NCI-H510A treated with DMSO at 0.1 percent for 48 hours (cell line): Measurements from ENCODE around the gene COL1A1.

Experiments used
- DNase-seq: peaks from one replicate; lab custom pipeline; 2025; lab: John Stamatoyannopoulos, UW

COL1A1 gene

DNA sequence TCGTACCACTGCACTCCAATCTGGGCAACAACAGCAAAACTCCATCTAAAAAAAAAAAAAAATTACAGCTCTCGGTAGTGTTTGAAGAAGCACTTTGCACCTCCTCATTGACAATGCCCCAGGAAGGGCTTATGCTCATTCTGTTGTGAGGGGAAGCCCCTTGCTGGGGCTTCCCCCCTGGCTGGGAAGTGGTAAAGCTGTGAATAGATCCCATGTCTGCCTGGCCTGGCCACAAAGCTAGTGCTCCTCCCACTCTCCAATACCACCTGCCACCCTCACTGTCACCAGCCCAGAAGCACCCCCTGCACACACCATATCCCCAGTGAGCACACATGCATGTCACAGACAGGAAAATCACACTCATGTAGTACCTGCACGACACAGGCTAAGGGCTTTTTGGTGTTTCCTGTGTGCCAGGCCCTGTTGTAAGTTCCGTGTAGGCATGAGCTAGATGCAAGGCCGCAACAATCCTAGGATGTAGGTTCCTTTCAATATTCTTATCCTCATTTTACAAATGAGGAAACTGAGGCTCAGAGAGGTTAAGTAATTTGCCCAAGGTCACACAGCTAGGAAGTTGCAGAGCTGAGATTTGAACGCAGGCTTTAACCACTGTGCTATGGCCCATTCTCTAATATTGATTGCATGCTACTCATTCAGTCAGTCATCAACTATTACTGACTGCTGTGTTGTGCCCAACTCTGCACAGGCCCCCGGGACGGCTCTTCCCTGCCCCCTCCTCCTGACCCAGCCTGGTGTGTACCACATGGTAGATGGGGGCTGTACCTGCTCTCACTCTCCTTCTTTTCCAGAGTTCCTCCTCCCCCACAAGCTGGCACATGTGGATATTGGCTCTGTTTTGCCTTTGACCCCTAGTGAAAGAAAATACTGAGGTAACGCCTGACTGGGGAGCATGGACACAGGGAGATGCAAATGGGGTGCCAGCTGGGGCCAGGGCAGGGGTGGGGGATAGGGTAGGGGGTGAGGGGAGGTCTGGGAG lies 11.9 kb upstream of the COL1A1 start:
- DNase-seq: no peak

DNA sequence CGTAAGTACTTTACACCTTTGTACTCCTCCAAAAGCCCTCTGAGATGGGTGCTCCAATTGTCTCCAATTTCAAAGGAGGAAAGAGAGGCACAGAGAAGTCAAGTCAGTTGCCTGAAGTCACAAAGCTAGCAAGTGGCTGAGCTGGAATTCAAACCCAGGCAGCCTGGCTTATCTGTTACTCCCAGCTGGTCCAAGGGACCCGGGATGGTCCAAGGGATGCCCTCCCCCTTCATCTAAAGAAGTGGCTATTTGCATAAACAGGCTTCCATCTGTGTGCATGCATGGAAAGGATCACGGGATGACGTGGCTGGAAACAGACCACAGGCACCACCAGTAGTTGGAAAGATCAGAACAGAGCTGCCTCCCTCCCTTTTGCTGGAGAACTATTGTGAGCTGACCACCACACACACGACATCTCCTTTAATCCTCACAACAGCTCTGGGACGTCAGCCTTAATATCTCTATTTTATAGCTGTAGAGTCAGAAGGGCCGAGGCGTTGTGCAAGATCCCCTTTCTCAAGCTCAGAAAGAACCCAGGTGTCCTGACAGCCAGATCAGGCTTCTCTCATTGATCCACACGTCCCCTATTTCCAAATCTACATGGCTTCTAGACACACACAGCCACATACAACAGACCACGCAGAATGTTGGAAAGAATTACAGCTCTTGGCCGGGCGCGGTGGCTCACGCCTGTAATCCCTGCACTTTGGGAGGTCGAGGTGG lies 10.9 kb upstream of the COL1A1 start:
- DNase-seq: no peak

DNA sequence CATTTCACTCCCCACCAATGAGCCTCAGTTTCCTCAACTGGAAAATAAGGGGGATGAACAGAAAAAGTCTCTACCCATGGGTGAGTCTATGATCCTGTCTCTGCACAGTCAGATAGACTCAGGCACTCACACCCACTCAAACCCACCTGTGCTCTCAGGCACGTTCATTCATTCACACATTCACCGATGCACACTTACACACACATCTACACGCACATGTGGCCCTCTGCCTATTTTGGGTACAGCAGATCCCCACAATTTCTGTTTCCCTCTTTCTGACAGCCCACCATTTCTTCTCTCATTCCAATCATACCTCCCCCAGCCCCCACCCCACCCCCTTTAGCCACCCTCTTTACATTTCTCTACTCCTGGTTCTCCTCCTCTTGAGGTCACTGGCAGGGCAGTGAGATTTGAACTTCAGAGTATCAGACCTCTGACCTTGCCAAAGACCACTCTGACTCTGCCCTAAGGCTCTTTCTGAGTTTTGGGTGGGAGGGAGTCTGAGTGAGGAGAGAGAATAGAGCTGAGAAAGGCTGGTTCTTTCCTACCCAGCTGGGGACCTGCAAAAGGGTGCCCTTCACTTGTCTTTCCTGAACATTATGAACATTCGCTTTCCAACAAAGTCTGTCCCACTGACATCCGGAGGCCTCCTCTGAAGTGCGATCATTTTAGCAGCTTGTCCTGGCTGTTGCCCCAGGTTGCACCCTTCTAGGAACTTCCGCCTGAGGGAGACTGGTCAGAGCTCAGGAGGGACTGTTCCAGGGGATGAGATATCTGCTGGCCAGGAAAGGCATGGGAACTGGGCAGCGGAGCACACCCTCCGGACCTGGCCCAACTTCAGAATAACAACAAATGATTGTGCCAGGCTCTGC lies 10.1 kb upstream of the COL1A1 start:
- DNase-seq: no peak

DNA sequence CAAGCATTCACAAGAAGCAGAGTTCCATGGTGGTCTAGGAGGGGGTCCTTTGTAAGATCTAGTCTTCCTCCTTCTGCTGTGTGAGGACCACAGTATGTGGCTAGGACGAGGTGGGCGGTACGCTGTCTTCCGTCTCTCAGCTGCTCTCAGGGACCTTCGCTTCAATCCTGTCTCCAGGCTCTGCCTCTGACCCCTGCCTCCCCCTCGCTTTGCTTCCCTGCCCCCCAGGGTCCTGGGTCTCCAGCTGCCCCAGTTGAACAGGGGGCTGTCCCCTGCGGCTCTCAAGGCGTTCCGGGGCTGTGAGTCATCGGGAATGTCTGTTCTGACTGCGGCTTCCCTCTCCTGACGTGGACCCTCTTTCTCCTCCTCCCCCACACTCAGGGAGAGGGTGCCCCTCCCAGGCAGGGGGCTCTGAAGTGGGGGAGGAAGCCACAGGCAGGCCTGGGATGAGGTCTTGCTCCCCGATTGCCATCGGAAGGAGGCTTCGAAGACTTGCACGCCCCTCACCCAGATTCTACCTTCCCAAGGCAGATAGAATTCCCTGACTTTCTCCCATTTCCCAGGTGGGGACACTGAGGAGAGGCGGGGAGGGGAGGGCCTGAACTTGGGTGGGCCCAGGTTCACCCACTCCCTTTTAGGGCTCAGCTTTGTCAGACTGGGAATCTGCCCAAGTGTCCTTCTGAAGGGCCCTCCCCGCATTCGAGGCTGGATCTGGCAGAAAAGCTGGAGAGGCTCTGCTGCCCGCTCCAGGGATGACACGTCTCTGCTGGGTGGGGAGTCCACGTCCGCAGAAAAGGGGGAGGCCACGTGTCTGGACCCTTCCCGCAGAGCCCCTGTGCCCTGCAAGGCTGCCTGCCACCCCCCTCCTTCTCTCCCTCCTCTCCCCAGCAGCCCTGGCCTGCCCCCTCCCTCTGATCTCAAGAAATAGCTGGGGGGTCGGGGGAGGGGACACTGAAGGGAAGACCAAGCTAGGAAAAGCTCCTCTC lies 9.1 kb upstream of the COL1A1 start:
- no peak for DNase-seq

DNA sequence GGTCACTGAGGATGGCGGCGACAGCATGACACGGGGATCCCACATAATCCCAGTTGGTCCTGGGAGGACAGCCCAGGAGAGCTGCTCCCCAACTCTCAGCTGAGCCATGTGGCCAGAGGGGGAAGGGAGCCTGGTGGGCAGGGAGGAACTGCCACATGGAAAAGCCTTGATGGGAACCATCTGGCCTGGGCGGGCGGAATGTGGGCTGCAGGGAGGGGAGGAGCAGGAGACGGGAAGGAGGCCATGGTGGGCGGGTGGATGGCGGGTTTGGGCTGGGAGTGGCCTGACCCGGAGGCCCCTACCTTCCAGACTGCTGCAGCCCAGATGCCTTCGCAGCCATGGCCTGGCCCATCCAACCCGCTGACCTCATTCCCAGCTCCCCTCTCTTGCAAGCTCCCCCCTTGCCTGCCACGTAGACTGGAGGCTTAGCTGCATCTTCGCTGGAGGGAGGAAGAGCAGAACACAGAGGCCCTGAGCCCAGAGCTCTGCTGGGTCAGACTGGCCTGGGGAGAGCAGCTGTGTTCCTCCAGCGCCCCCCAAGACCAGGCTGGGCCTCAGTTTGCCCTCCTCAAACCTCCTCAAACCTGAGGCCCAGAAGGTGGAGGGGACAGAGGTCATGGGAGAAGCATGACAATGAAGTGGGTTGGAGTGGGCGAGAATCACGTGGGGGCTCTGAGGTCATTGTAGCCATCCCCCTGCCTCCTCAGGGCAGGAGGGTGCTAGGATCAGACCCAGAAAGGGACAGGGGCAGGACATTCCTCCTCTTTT lies 8.2 kb upstream of the COL1A1 start:
- DNase-seq: no peak

DNA sequence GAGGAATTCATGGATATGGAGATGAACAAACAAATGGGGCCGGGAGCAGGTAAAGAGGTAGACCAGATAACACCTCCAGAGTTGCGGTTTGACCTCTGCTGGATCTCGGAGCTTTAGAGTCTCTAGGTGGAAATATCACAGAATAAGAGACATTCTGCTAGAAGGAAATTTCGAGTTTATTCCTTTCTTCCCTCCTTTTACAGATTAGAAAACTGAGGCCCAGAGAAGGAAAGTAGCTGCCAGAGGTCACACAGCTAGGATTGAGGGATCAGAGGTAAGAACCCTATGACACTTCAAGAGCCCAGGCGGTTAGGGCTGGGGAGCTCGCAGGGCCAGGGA lies 7.7 kb upstream of the COL1A1 start:
- DNase-seq: no peak

DNA sequence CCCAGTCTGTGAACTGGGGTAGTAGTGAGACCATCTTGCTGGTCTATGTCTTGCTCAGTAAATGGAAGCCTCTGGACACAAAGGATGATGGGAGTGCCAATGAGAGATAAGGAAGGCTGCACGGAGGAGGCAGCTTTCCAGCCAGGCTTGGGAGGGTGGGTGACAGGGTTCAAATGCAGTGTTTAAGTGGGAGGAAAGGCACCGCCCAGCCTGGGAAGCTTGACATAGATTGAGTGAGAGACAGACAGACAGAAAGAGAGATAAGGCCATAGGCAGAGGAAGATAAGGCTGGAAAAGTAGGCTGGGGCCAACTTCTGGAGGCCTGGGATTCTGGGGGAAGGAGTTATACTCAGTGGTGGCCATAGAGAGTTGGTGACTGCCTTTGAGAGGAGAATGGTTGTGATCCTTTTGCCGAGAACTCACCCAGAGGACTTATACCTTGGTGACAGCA lies 7.2 kb upstream of the COL1A1 start:
- DNase-seq: no peak

DNA sequence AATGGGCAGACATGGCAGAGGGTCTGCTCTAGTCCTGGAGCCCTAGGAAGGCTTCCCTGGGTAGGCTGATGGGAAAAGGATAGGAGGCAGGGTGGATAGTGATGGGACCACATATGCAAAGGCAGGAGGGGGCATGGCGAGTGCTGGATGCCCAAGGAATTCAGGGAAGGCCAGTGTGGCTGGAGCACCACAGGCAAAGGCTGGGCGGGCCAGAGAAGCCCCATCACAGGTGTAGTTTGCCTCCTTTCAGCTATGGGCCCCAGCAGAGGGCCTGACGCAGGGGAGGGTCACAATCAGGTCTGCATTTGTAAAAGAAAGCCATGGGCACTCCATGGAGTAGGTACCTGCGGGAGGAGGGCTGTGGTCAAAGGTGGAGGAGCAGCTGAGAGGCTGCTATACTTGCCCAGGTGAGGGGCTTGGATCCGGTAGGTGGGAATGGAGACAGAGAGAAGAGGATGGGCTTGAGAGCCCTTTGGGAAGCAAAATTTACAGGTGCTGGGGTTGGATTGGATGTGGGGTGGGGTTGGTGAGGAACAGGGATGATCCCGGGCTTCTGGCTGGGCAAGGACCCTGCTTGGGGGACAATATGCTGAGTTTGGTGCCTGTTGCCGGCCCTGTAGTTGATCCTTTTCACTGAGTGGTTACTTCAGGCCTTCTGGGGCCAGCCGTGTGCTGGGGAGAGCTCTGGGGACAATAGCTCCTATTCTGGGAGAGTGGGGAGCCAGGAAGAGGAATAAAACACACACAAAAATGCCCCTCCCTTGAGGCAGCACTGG lies 6.5 kb upstream of the COL1A1 start:
- no peak for DNase-seq

DNA sequence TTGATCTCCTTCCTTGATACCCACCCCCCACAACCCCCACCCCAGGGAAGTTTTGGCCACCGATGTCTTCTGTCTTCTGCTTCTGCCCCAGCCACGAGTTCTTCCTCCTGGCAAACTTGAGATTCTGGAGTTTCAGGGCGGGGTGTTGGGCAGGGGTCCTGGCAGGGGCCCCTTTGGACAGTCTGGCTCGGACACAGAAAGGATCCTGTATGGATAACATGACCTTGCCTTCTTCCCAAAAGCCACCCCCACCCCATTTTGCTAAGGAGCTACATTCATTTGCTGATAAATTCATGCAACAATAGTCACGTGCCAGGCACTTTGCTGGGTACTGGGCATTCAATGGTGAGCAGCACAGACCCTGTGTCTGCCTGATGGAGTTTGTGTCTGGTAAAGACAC lies 5.9 kb upstream of the COL1A1 start:
- DNase-seq: no peak

DNA sequence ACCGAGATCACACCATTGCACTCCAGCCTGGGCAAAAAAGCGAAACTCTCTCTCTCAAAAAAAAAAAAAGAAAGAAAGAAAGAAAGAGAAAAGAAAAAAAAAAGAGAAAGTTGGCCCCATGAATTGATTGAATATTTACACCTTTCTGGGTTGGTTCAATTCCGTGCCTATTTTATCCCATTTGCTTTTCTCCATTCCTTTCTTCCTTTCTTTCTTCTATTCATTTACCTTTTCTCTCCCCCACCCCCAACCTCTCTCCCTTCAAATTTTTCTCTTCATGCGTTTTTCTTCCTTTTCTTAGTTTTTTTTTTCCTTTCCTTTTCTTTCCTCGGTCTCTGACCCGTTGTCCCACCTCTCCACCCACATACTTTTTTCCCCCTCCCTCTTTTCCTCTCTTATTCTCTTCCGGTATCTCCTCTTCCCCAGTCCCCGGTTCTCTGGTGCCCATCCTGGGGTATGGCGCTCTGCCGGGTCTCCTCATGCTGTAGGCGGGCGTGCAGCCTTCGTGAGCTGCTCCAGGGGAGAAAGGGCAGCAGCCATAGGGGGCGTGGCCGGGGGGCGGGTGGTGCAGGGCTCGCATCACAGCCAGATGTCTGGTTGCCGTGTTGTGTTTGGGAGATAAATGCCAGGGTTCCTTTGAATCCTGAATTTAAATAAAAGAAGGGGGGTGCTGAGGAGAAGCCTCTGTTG lies 5.3 kb upstream of the COL1A1 start:
- peak; percentile 17 for DNase-seq

DNA sequence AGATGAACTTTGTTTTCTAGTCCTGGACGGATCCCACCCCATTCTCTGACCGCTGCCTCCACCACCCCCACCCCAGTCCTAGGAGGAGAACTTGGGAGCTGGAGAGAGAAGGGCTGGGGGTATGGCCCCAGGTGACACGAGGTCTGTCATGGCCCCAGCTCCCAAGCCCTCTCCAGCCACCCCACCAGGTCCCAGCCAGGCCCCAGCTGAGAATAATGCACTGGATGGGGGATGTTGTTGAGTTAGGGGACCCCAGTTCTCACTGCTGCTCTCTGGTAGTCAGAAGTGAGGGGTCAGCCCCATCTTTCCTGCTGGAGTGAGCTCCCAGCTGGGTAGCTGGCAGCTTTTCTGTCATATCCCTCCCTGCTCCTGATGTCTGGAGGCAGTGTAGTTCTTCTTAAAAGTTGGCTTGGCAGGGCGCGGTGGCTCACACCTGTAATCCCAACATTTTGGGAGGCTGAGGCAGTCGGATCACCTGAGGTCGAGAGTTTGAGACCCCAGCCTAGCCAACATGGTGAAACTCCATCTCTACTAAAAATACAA lies 4.6 kb upstream of the COL1A1 start:
- no peak for DNase-seq

DNA sequence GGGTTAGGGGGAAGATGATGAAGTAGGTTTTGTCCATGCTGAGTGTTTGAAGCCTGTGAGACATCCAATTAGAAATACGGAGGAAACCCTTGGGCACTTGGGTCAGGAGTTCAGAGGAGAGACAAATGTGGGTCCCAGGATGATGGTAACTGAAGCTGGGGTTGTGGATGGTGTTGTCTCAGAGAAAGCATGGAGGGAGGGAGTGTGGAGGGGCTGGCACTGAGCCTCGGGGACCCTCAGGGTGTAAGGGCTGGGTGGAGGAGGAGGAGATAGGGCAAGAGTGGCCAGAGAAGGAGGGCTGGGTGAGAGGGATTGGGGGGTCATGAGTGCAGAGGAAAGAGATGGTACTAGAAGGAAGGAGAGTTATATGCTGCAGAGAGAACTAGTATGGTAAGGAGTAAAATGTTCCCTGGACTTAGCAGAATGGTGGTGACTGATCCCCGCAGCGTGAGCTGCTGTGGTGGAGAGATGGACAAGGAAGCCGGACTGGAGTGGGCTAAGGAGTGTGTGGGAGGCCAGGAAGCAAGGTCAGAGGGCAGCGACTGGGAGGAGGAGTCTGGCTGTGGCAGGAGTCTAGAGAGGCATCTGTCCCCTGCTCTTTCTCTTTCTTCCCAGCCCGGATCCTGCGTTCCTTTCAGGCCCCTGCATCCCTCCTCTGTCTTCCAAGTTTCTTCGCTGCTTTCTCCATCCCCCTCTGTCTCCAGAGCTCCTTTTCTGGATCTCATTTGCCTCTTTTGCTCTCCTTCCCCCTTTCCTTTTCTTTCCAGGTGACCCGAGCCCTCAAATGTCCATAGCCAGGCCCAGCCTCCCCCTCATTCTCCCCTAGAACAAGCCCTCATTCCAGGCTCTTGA lies 3.9 kb upstream of the COL1A1 start:
- no peak for DNase-seq

DNA sequence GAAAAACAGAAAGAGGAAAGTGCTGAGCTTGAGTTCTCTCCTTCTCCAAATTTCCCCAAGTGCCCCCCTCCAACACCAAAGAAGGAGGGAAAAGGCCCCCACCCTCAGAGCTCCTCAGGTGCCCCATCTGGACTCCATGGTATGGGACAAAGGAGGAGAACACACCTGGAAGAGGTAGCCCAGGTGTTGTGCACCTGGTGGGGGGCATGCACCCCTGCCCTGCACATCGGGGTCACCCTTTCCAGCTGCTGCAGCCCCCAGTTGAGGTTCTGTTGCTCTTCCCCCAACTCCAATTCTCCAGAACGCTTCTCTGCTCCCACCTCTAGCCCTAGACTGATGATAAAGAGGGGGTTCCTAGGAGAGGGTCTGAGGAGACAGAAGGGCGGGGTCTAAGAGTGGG lies 3.0 kb upstream of the COL1A1 start:
- DNase-seq: no peak

DNA sequence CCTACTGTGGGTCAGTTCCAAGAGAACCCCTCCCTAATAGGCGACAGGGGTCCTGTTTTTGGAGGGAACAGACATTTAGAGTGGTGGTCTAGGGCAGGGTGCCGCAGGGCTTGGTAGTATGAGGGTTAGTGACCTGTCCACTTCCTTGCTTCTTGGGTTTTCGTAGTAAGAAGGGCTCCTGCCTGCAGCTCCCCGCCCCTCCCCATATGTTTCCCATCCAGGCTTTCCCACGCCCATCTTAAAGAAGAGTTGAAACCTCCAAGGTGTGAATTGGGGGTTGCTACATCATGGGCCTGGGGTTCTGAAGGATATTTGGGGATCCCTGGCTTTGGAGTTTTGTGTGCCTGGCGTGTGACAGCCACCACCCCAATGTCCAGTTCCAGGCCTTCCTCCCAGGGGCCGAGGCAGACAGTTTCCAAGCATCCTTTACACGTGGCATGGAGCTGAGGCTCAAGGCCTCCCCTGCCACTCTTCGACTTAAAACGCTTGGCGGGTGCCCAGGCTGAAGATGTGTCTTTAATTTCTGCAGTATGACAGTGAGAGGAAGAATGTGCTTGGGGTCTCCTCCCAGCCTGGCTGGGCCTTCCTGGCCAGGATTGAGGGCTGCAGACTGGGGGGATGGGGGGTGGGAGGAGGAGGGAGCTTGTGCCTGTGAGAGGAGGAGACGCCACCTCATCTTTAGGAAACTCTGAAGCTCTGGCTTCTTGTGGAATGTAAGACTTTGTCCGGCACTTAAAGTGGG lies 2.3 kb upstream of the COL1A1 start:
- DNase-seq: no peak

DNA sequence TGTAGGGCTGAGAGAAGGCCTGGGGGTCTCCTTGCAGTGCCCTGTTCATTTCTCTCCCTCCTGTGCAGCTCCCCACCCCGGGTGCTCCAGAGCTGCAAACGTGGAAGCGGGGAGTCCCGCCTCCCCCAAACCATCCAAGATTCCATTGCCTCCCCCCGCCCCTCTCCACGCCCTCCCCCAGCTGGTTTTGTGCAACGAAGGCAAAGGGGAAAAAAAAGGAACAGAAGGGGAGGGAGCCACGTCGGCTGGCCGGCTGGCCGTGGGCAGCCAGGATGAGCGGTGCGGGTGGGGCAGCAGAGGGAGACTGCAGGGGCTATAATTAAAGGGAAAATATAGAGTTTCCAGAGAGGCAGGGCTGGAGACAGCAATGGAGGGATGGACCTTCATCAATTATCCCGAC lies 1.7 kb upstream of the COL1A1 start:
- no peak for DNase-seq

DNA sequence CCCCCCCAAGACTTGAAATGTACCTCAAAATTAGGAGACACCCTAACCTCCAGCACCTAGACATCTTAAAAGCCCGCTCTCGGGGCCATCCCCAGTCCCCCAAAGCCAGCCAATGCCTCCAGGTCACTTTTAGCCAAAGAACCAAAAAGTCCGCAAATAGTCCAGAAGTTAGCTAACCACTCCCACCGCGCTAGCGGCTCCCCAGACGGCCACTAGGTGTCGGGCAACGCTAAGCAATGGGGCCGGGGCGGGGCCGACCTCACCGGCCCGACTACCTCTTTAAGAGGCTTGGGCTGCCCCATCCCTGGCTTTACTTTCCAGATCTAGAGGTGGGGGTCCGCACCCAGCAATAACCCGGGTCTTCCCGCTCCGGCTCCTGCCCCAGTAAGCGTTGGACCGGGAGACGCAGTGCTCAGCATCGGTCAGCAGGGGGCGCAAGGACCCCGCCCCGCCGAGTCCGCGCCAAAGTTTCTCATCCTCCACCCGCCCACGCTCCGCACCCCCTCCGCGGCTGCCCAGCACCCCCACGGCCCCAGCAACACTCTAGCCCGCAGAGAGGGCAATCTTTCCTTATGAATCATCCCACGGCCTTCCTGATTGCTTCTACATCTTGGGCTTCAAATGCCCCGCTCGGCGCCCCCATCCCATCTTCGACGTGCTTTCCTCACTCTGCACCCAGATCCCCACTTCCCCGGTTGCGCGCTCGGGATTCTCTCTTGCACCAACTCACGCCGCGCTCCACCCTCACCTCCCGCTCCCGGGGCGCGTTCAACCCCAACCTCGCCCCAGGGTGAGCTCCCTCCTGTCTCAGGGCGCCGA lies 765 bp downstream of the COL1A1 start:
- peak; percentile 94 for DNase-seq
